ENCODE data around the gene ADCY10. TPM values are rescaled to one million over a fixed set of nuclear protein-coding genes. Genes with fewer than 3 reads are reported as not detected.
A peak's percentile ranks its signal among the peaks of the same experiment; 100 is the strongest.
"Not testable (repeated sequence)": the region's sequence is repeated elsewhere in the genome, so short reads cannot be mapped to it uniquely, and the experiment has no call there.

Gene ADCY10
- total RNA-seq, 2 donors from 2014 or later, result 0.18 to 0.53 TPM

GRCh38 chr1:167929725-167930124 is 15.8 kb upstream of the ADCY10 start:
- Mint-ChIP-seq H3K36me3 (peaks cover 0 to under 1% of the 10 kb centered on the region in 2 donors), H3K27ac (no peak overlapping the region), H3K9me3 (no peaks in the 10 kb centered on the region)
- DNase-seq (ENCODE audit: low spot score in 2 of 2) (no peak), ATAC-seq (no peak)

DNA sequence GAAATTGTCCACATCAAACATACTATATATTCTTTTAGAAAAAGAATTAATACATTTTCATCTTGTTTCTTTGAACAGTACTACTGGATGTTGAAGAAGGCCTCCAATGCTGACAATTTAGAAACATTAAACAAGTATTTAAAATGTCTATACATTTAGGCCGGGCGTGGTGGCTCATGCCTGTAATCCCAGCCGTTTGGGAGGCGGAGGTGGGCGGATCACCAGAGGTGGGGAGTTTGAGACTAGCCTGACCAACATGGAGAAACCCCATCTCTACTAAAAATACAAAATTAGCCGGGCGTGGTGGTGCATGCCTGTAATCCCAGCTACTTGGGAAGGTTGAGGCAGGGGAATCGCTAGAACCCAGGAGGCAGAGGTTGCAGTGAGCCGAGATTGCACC is 15.0 kb upstream of the ADCY10 start:
- H3K27ac Mint-ChIP-seq; DNase-seq (ENCODE audit: low spot score in 2 of 2); H3K9me3 Mint-ChIP-seq; H3K36me3 Mint-ChIP-seq; ATAC-seq: not testable (repeated sequence)

GRCh38 chr1:167928457-167928852 is 14.5 kb upstream of the ADCY10 start:
- Mint-ChIP-seq H3K27ac (no peak overlapping the region), H3K9me3 (no peaks in the 10 kb centered on the region), H3K36me3 (no peaks in the 10 kb centered on the region)
- DNase-seq (ENCODE audit: low spot score in 2 of 2), result no peak
- no peak for ATAC-seq

DNA sequence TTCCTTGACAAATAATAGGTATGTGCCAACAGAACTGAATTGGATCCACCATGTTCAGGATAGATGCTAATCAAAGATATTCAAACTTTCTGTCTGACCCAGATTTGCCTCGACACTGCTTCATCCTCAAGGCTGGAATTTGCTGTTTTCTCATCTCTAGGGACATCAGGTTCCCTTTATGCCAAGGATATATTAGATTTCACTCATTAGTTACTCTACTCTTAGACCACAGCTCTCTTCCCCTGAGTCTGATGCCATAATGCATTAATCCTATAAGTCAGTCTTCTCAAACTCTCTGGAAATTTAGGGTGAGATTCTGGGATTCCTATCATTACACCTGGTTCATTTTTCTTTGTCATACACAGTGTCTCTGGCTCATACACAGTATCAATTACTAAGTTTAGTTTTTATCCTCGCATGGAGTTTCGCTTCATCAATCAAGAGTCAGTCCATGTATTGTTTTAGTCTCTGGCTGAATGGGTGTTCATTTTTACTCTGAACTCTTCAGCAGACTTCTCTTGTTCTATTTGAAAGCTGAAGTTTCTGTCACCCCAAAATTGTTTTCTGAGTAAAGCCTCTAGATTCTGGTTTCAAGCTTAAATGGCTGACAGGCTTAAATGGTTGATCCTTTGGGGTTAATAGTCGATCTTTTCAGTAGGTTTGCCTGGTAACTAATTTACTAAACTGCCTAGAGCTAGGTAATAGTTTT is 13.3 kb upstream of the ADCY10 start:
- no peak overlapping the region for H3K27ac Mint-ChIP-seq
- ATAC-seq, result no peak
- no peaks in the 10 kb centered on the region for H3K9me3 Mint-ChIP-seq
- DNase-seq (ENCODE audit: low spot score in 2 of 2), result no peak
- H3K36me3 Mint-ChIP-seq, result peaks cover 4% of the 10 kb centered on the region in 2 donors

DNA sequence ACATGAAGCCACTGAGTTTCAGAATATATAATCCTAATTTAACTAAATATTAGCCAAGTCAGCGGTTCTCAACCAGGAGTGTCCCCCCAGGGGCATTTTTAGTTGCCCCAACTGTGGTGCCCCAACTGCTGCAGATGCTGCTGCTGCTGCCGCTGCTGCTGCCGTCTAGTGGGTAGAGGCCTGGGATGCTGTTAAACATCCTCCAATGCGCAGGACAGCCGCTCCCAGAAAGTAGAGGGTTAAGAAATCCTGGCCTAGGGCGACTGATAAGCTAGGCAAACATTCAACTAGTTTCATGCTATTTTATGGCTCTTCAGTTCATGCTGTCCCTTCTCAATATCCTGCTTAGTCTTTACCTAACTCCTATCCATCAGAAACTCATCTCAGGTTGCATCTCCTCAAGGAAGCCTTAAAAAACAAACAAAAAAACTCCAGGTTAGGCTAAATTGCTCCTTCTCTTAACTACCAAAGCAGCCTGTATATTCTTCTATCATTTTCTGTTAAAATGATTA is 12.6 kb upstream of the ADCY10 start:
- H3K27ac Mint-ChIP-seq, result no peak overlapping the region
- H3K36me3 Mint-ChIP-seq, result peaks cover 4% of the 10 kb centered on the region in 2 donors
- DNase-seq (ENCODE audit: low spot score in 2 of 2) (no peak), ATAC-seq (no peak)
- H3K9me3 Mint-ChIP-seq, result no peaks in the 10 kb centered on the region

GRCh38 chr1:167924543-167925231 is 10.8 kb upstream of the ADCY10 start:
- Mint-ChIP-seq H3K9me3 (no peaks in the 10 kb centered on the region), H3K27ac (no peak overlapping the region), H3K36me3 (peaks cover 4% of the 10 kb centered on the region in 2 donors)
- DNase-seq (ENCODE audit: low spot score in 2 of 2), result no peak
- no peak for ATAC-seq

DNA sequence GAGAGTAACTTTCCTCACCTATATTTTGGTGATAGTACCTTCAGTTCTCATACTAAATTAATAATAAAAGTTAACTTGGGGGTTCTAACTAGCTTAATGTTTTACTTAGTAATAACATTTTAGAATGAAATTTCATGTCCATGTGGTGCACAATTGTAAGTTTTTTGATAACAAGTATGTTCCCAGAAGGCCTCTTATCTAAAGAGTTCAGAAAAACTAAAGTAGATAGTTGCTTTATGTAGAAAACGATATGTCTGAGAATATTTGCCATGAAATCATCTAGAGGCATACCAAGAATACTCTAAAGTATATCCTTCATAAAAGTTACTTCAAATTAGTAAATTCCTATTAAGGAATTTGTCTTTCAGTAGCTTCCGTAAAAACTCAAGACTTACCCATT is 10.2 kb upstream of the ADCY10 start:
- Mint-ChIP-seq H3K9me3 (no peaks in the 10 kb centered on the region), H3K27ac (no peak overlapping the region), H3K36me3 (peaks cover 4% of the 10 kb centered on the region in 2 donors)
- no peak for ATAC-seq
- DNase-seq (ENCODE audit: low spot score in 2 of 2), result no peak

- DNase-seq (ENCODE audit: low spot score in 2 of 2), result no peak
- no peak for ATAC-seq
- H3K36me3 Mint-ChIP-seq, result peaks cover 4% of the 10 kb centered on the region in 2 donors
- H3K27ac Mint-ChIP-seq, result peak overlapping the region in 1 of 2 donors; percentile 15
- H3K9me3 Mint-ChIP-seq, result no peaks in the 10 kb centered on the region
Measured at GRCh38 chr1:167923324-167924056, 9.6 kb upstream of the ADCY10 start.

GRCh38 chr1:167922611-167923074 is 8.7 kb upstream of the ADCY10 start:
- no peak for DNase-seq (ENCODE audit: low spot score in 2 of 2)
- Mint-ChIP-seq H3K27ac (no peak overlapping the region), H3K36me3 (peaks cover 4% of the 10 kb centered on the region in 2 donors), H3K9me3 (no peaks in the 10 kb centered on the region)
- ATAC-seq, result no peak

- ATAC-seq (no peak), DNase-seq (ENCODE audit: low spot score in 2 of 2) (no peak)
- no peaks in the 10 kb centered on the region for H3K9me3 Mint-ChIP-seq
- H3K36me3 Mint-ChIP-seq, result peaks cover 4% of the 10 kb centered on the region in 2 donors
- no peak overlapping the region for H3K27ac Mint-ChIP-seq
Measured at GRCh38 chr1:167922023-167922422, 8.1 kb upstream of the ADCY10 start.

GRCh38 chr1:167916766-167917511 is 3.0 kb upstream of the ADCY10 start:
- DNase-seq (ENCODE audit: low spot score in 2 of 2), result no peak
- H3K36me3 Mint-ChIP-seq, result no peaks in the 10 kb centered on the region
- H3K9me3 Mint-ChIP-seq, result no peaks in the 10 kb centered on the region
- no peak for ATAC-seq
- no peak overlapping the region for H3K27ac Mint-ChIP-seq

DNA sequence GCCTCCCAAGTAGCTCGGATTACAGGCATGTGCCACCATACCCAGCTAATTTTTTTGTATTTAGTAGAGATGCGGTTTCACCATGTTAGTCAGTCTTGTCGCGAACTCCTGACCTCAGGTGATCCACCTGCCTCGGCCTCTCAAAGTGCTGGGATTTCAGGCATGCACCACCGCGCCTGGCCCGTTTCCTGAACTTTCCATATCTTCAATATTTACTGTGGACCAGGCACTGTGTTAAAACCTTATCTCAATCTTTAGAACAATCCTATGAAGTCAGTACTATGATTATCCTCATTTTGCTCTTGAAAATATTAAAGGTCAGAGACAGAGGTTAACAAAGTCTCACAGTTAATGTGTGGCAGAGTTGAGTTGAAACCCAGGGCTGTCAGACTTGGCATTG is 1.6 kb upstream of the ADCY10 start:
- Mint-ChIP-seq H3K27ac (peak overlapping the region in 1 of 2 donors; percentile 34), H3K36me3 (no peaks in the 10 kb centered on the region), H3K9me3 (no peaks in the 10 kb centered on the region)
- ATAC-seq, result no peak
- no peak for DNase-seq (ENCODE audit: low spot score in 2 of 2)

DNA sequence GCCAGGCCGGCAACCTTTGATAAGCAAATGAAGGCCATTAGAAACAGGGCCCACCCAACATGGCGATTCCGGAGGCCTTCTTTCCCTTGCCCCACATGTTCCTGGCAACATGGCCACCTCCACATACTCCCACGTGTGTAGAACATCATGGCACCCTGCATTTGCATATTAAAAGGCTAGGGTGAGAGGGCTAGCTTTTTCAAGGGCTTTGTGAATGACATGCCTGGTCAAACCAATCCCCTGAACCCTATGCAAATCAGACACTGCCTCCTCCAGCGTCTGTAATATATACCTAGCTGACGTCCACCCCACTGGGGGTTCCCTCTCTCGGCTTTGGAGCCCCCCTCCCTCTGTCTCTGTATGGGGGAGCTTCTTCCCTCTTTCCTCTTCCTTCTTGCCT is 1.6 kb downstream of the ADCY10 start:
- DNase-seq (ENCODE audit: low spot score in 2 of 2), result no peak
- no peak overlapping the region for H3K27ac Mint-ChIP-seq
- peaks cover 0 to 6% of the 10 kb centered on the region in 2 donors for H3K36me3 Mint-ChIP-seq
- H3K9me3 Mint-ChIP-seq, result no peaks in the 10 kb centered on the region
- ATAC-seq, result no peak

DNA sequence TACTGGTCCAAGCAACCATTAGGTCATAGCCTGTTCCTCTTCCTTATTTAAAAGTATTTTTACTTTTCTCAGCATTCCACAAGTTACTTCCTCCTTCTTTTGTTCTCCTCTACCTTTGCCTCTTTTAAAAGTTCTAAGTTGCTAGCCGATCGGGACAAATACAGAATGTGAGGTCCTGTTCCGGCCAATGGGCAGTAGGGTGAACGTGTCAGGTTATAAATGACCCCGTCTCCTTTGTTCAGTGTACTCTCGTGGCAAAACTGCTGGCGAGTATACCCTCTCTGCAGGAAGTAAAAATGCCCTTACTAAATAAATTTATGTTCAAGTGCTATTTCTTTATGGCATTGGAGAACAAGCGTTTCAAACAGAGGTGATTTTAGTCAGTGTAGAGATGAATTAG is 2.5 kb downstream of the ADCY10 start:
- Mint-ChIP-seq H3K9me3 (no peaks in the 10 kb centered on the region), H3K36me3 (peaks cover 0 to 6% of the 10 kb centered on the region in 2 donors), H3K27ac (no peak overlapping the region)
- DNase-seq (ENCODE audit: low spot score in 2 of 2), result no peak
- ATAC-seq, result no peak

- no peaks in the 10 kb centered on the region for H3K9me3 Mint-ChIP-seq
- ATAC-seq (no peak), DNase-seq (ENCODE audit: low spot score in 2 of 2) (no peak)
- H3K27ac Mint-ChIP-seq, result no peak overlapping the region
- H3K36me3 Mint-ChIP-seq, result peaks cover 0 to 6% of the 10 kb centered on the region in 2 donors
Measured at GRCh38 chr1:167910530-167910929, 3.4 kb downstream of the ADCY10 start.

- ATAC-seq (no peak), DNase-seq (ENCODE audit: low spot score in 2 of 2) (no peak)
- Mint-ChIP-seq H3K36me3 (peaks cover 0 to 6% of the 10 kb centered on the region in 2 donors), H3K9me3 (no peaks in the 10 kb centered on the region), H3K27ac (no peak overlapping the region)
Measured at GRCh38 chr1:167909691-167910180, 4.2 kb downstream of the ADCY10 start.
